GM21423 (cell line): Measurements from ENCODE around the gene JOSD2.

Source experiments
- ATAC-seq: cut with Tn5 transposase; IDR thresholded peaks from one replicate; pipeline ENCODE4 v1.9.1; 2021; ENCODE audit warnings: mild to moderate bottlenecking, moderate library complexity; ENCODE audit not compliant: unreplicated experiment

Gene JOSD2

GRCh38 chr19:50496189-50497021, 14.6 kb downstream of the JOSD2 start:
- ATAC-seq: no peak

- ATAC-seq: no peak
Measured at GRCh38 chr19:50495020-50495531, 15.9 kb downstream of the JOSD2 start.

- ATAC-seq: no peak
Measured at GRCh38 chr19:50494186-50495019, 16.6 kb downstream of the JOSD2 start.

- no peak for ATAC-seq
Measured at GRCh38 chr19:50493171-50493570, 17.8 kb downstream of the JOSD2 start.

GRCh38 chr19:50492303-50493052, 18.5 kb downstream of the JOSD2 start:
- no peak for ATAC-seq

- ATAC-seq: no peak
Measured at GRCh38 chr19:50490991-50491472, 20.0 kb downstream of the JOSD2 start.

GRCh38 chr19:50490411-50490811, 20.6 kb downstream of the JOSD2 start:
- ATAC-seq: no peak

- no peak for ATAC-seq
Measured at GRCh38 chr19:50489461-50490011, 21.5 kb downstream of the JOSD2 start.

GRCh38 chr19:50488389-50489194, 22.4 kb downstream of the JOSD2 start:
- ATAC-seq: no peak

- ATAC-seq: no peak
Measured at GRCh38 chr19:50486823-50487515, 24.0 kb downstream of the JOSD2 start.

GRCh38 chr19:50485284-50485955, 25.6 kb downstream of the JOSD2 start:
- no peak for ATAC-seq

- no peak for ATAC-seq
Measured at GRCh38 chr19:50482916-50483315, 28.1 kb downstream of the JOSD2 start.

- ATAC-seq: no peak
Measured at GRCh38 chr19:50482271-50482855, 28.6 kb downstream of the JOSD2 start.

- no peak for ATAC-seq
Measured at GRCh38 chr19:50481351-50482149, 29.4 kb downstream of the JOSD2 start.

- no peak for ATAC-seq
Measured at GRCh38 chr19:50480281-50481111, 30.5 kb downstream of the JOSD2 start.

- no peak for ATAC-seq
Measured at GRCh38 chr19:50479761-50480251, 31.2 kb downstream of the JOSD2 start.
